ENCODE results near the gene LTV1.
"Not testable (repeated sequence)": the region's sequence is repeated elsewhere in the genome, so short reads cannot be mapped to it uniquely, and the experiment has no call there.

LTV1 gene, protein sequence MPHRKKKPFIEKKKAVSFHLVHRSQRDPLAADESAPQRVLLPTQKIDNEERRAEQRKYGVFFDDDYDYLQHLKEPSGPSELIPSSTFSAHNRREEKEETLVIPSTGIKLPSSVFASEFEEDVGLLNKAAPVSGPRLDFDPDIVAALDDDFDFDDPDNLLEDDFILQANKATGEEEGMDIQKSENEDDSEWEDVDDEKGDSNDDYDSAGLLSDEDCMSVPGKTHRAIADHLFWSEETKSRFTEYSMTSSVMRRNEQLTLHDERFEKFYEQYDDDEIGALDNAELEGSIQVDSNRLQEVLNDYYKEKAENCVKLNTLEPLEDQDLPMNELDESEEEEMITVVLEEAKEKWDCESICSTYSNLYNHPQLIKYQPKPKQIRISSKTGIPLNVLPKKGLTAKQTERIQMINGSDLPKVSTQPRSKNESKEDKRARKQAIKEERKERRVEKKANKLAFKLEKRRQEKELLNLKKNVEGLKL

GRCh38 chr6:143842902-143843676, at the start of gene LTV1:
LTV1 (plus strand) TSS chr6:143843338; CDS start chr6:143843478, 140 bp downstream.
- Histone ChIP-seq H3K4me3 (ENCODE audit: low read depth, low read length) (peak within 1 kb of the TSS; percentile 88), H3K36me3 (ENCODE audit: control insufficient read depth, insufficient read depth, low read length) (peaks cover 41% of the 10 kb centered on the region), H3K9ac (ENCODE audit: low read length) (peak within 1 kb of the TSS; percentile 88), H3K9me3 (ENCODE audit: control insufficient read depth, insufficient read depth, low read depth, low read length) (no peaks in the 10 kb centered on the region), H3K27ac (ENCODE audit: low read depth, low read length) (peak within 1 kb of the TSS; percentile 82), H3K27me3 (ENCODE audit: control insufficient read depth, insufficient read depth, low read length) (no peaks in the 10 kb centered on the region), H3K4me1 (ENCODE audit: control insufficient read depth, insufficient read depth, low read length) (peaks cover 4% of the 10 kb centered on the region)

DNA sequence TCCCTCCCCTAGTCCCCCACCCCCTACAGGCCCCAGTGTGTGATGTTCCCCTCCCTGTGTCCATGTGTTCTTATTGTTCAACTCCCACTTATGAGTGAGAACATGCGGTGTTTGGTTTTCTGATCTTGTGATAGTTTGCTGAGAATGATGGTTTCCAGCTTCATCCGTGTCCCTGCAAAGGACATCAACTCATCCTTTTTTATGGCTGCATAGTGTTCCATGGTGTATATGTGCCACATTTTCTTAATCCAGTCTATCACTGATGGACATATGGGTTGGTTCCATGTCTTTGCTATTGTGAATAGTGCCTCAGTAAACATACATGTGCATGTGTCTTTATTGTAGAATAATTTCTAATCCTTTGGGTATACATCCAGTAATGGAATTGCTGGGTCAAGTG, 46.6 kb upstream of the LTV1 start:
- H3K27me3 ChIP-seq (ENCODE audit: control insufficient read depth, insufficient read depth, low read length); H3K4me1 ChIP-seq (ENCODE audit: control insufficient read depth, insufficient read depth, low read length); H3K4me3 ChIP-seq (ENCODE audit: low read depth, low read length); H3K9ac ChIP-seq (ENCODE audit: low read length); H3K27ac ChIP-seq (ENCODE audit: low read depth, low read length): not testable (repeated sequence)
- peaks cover 17% of the 10 kb centered on the region for H3K36me3 ChIP-seq (ENCODE audit: control insufficient read depth, insufficient read depth, low read length)
- H3K9me3 ChIP-seq (ENCODE audit: control insufficient read depth, insufficient read depth, low read depth, low read length): peaks cover 14% of the 10 kb centered on the region

GRCh38 chr6:143798487-143798886, 44.7 kb upstream of the LTV1 start:
- H3K9me3 ChIP-seq (ENCODE audit: control insufficient read depth, insufficient read depth, low read depth, low read length); H3K27ac ChIP-seq (ENCODE audit: low read depth, low read length); H3K27me3 ChIP-seq (ENCODE audit: control insufficient read depth, insufficient read depth, low read length); H3K4me3 ChIP-seq (ENCODE audit: low read depth, low read length); H3K9ac ChIP-seq (ENCODE audit: low read length); H3K4me1 ChIP-seq (ENCODE audit: control insufficient read depth, insufficient read depth, low read length); H3K36me3 ChIP-seq (ENCODE audit: control insufficient read depth, insufficient read depth, low read length): not testable (repeated sequence)

DNA sequence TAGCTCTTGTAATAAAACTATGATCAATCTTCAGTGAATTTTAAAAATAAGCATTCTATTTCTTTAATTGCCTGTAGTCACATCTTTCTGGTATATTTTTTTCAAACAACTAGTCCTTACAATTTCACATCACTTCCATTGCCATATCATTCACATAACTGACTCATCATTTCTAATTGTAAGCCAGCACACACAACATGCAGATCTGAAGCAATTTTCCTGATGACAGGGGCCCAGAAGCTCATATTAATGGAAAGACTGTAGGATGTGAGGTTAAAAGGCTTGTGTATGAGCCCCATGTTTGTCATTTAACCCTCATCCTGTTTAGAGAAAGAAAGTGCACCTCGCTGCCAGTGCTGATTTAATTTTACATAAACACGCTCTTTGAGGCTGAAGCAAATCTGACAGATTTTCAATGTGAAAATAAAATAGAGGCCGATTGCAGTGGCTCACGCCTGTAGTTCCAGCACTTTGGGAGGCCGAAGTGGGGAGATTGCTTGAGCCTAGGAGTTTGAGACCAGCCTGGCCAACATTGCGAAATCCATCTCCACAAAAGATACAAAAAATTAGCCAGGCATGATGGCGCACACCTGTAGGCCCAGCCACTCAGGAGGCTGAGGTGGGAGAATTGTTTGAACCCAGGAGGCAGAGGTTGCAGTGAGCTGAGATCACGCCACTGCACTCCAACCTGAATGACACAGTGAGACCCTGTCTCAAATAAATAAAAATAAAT, 40.1 kb upstream of the LTV1 start:
- Histone ChIP-seq H3K27ac (ENCODE audit: low read depth, low read length) (no peak overlapping the region), H3K36me3 (ENCODE audit: control insufficient read depth, insufficient read depth, low read length) (peaks cover 25% of the 10 kb centered on the region), H3K4me3 (ENCODE audit: low read depth, low read length) (no peak overlapping the region), H3K9ac (ENCODE audit: low read length) (no peak overlapping the region), H3K4me1 (ENCODE audit: control insufficient read depth, insufficient read depth, low read length) (peaks cover 10% of the 10 kb centered on the region), H3K27me3 (ENCODE audit: control insufficient read depth, insufficient read depth, low read length) (no peaks in the 10 kb centered on the region), H3K9me3 (ENCODE audit: control insufficient read depth, insufficient read depth, low read depth, low read length) (no peaks in the 10 kb centered on the region)

DNA sequence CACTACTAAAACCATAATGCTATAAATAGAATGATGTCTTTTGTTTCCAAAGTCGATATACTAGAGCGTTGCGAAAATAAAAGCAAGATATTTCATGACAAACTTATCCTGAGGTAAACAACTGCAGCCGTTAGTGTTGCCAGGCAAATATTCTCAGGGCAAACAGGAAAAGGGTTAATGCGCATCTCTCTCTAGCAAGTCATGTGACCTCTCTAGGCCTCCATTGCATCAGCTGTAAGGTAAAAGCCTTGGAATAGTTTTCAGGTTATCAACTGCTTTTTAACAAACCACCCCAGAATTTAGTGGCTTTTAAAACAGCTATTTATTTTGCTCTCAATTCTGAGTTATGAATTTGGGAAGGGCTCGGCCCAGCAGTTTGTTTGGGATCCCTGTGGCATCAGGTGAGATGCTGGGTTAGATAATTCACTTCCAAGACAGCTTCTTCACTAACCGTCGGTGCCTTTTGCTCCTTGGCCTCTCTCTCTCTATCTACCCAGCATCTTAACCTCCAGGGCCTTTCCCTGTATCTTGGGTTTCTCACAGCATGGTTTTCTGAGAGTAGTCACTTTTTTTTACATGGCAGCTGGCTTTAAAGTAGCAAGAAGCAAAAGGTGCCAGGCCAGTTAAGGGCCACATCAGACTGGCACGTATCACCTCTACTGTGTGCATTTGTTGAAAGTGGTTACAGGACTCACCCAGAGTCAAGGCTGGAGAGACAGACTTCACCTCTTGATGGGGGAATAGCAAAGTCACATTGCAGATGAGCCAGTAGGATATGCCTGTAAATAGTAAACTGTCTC, 39.2 kb upstream of the LTV1 start:
- H3K27me3 ChIP-seq (ENCODE audit: control insufficient read depth, insufficient read depth, low read length): no peaks in the 10 kb centered on the region
- H3K4me1 ChIP-seq (ENCODE audit: control insufficient read depth, insufficient read depth, low read length): peaks cover 10% of the 10 kb centered on the region
- no peak overlapping the region for H3K4me3 ChIP-seq (ENCODE audit: low read depth, low read length)
- no peaks in the 10 kb centered on the region for H3K9me3 ChIP-seq (ENCODE audit: control insufficient read depth, insufficient read depth, low read depth, low read length)
- H3K9ac ChIP-seq (ENCODE audit: low read length): no peak overlapping the region
- H3K27ac ChIP-seq (ENCODE audit: low read depth, low read length): peak overlapping the region; percentile 79
- peaks cover 31% of the 10 kb centered on the region for H3K36me3 ChIP-seq (ENCODE audit: control insufficient read depth, insufficient read depth, low read length)

- H3K27ac ChIP-seq (ENCODE audit: low read depth, low read length): no peak overlapping the region
- H3K36me3 ChIP-seq (ENCODE audit: control insufficient read depth, insufficient read depth, low read length): peaks cover 31% of the 10 kb centered on the region
- no peaks in the 10 kb centered on the region for H3K27me3 ChIP-seq (ENCODE audit: control insufficient read depth, insufficient read depth, low read length)
- no peak overlapping the region for H3K4me3 ChIP-seq (ENCODE audit: low read depth, low read length)
- no peaks in the 10 kb centered on the region for H3K9me3 ChIP-seq (ENCODE audit: control insufficient read depth, insufficient read depth, low read depth, low read length)
- no peak overlapping the region for H3K9ac ChIP-seq (ENCODE audit: low read length)
- H3K4me1 ChIP-seq (ENCODE audit: control insufficient read depth, insufficient read depth, low read length): peaks cover 10% of the 10 kb centered on the region
Observed at GRCh38 chr6:143804835-143805239, 38.3 kb upstream of the LTV1 start.

- no peaks in the 10 kb centered on the region for H3K27me3 ChIP-seq (ENCODE audit: control insufficient read depth, insufficient read depth, low read length)
- no peak overlapping the region for H3K4me3 ChIP-seq (ENCODE audit: low read depth, low read length)
- no peak overlapping the region for H3K9ac ChIP-seq (ENCODE audit: low read length)
- no peak overlapping the region for H3K27ac ChIP-seq (ENCODE audit: low read depth, low read length)
- peaks cover 31% of the 10 kb centered on the region for H3K36me3 ChIP-seq (ENCODE audit: control insufficient read depth, insufficient read depth, low read length)
- no peaks in the 10 kb centered on the region for H3K9me3 ChIP-seq (ENCODE audit: control insufficient read depth, insufficient read depth, low read depth, low read length)
- peaks cover 10% of the 10 kb centered on the region for H3K4me1 ChIP-seq (ENCODE audit: control insufficient read depth, insufficient read depth, low read length)
Observed at GRCh38 chr6:143806282-143807102, 36.6 kb upstream of the LTV1 start.

- no peaks in the 10 kb centered on the region for H3K9me3 ChIP-seq (ENCODE audit: control insufficient read depth, insufficient read depth, low read depth, low read length)
- no peak overlapping the region for H3K9ac ChIP-seq (ENCODE audit: low read length)
- no peak overlapping the region for H3K27ac ChIP-seq (ENCODE audit: low read depth, low read length)
- H3K27me3 ChIP-seq (ENCODE audit: control insufficient read depth, insufficient read depth, low read length): no peaks in the 10 kb centered on the region
- peaks cover 10% of the 10 kb centered on the region for H3K4me1 ChIP-seq (ENCODE audit: control insufficient read depth, insufficient read depth, low read length)
- H3K36me3 ChIP-seq (ENCODE audit: control insufficient read depth, insufficient read depth, low read length): peaks cover 26% of the 10 kb centered on the region
- H3K4me3 ChIP-seq (ENCODE audit: low read depth, low read length): no peak overlapping the region
Observed at GRCh38 chr6:143807103-143807772, 35.9 kb upstream of the LTV1 start.

DNA sequence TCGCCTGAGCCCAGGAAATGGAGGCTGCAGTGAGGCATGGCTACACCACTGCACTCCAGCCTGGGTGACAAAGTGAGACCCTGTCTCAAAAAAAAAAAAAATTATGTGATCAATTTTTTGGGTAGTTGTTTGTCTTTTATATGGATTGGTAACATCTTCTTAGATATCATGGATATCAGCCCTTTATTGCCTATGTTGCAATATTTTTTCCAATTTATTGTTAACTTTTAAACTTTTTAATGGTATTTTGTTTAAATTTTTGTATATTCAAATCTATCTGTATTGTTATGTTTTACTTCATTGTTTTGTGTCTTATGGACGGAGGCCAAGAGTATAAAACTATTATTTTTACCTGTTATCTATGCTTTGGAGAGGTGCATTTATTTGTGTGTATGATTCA, 32.4 kb upstream of the LTV1 start:
- Histone ChIP-seq H3K27ac (ENCODE audit: low read depth, low read length) (no peak overlapping the region), H3K4me1 (ENCODE audit: control insufficient read depth, insufficient read depth, low read length) (no peaks in the 10 kb centered on the region), H3K4me3 (ENCODE audit: low read depth, low read length) (no peak overlapping the region), H3K27me3 (ENCODE audit: control insufficient read depth, insufficient read depth, low read length) (no peaks in the 10 kb centered on the region), H3K36me3 (ENCODE audit: control insufficient read depth, insufficient read depth, low read length) (peaks cover 26% of the 10 kb centered on the region), H3K9me3 (ENCODE audit: control insufficient read depth, insufficient read depth, low read depth, low read length) (no peaks in the 10 kb centered on the region), H3K9ac (ENCODE audit: low read length) (no peak overlapping the region)

Measured in HUES6 (cell line).